OCI-LY3 (cell line): ENCODE results near the gene FOXB2.
"Not testable (repeated sequence)": the region's sequence is repeated elsewhere in the genome, so short reads cannot be mapped to it uniquely, and the experiment has no call there.

Experiments used
- H2AFZ ChIP-seq: fragments of 200-600, 300-600 bp; shearing (Covaris generic); 2 replicates; pipeline ENCODE4 v1.6.0; 2014; ENCODE audit warnings: antibody characterized with exemption, low read depth, low read length
- H3K27ac ChIP-seq: fragments of 200-600, 300-600 bp; sonication (generic); 2 replicates; pipeline ENCODE4 v1.5.1; 2014; ENCODE audit warnings: mild to moderate bottlenecking, low read length, moderate library complexity, mixed read lengths
- H3K27me3 ChIP-seq: fragments of 200-600, 300-600 bp; sonication (generic); 2 replicates; pipeline ENCODE4 v1.6.1; 2014; ENCODE audit warnings: low read depth, low read length, mixed read lengths
- H3K36me3 ChIP-seq: fragments of 200-600, 300-600 bp; sonication (generic); replicated peaks from 2 replicates; pipeline ENCODE3; 2014; ENCODE audit warnings: low read depth, low read length, mixed read lengths
- H3K4me1 ChIP-seq: fragments of 300-600, 200-600 bp; sonication (generic); 2 replicates; pipeline ENCODE4 v1.6.1; 2014; ENCODE audit warnings: low read length, mixed read lengths
- H3K4me2 ChIP-seq: fragments of 200-600, 300-600 bp; sonication (generic); 2 replicates; pipeline ENCODE4 v1.6.1; 2014; ENCODE audit warnings: low read length, mixed read lengths
- H3K4me3 ChIP-seq: fragments of 300-600, 200-600 bp; sonication (generic); 2 replicates; pipeline ENCODE4 v1.5.1; 2014; ENCODE audit warnings: antibody characterized with exemption, mild to moderate bottlenecking, low read length, moderate library complexity
- H3K79me2 ChIP-seq: fragments of 300-600, 200-600 bp; shearing (Covaris generic); 2 replicates; pipeline ENCODE4 v1.6.1; 2014; ENCODE audit warnings: mild to moderate bottlenecking, low read length, mixed read lengths
- H3K9ac ChIP-seq: fragments of 300-600, 200-600 bp; shearing (Covaris generic); 2 replicates; pipeline ENCODE4 v1.6.0; 2014; ENCODE audit warnings: mild to moderate bottlenecking, low read length, moderate library complexity
- H3K9me3 ChIP-seq: fragments of 200-600, 300-600 bp; shearing (Covaris generic); 2 replicates; pipeline ENCODE4 v1.6.1; 2014; ENCODE audit warnings: low read length, mixed read lengths; ENCODE audit not compliant: insufficient read depth
- H4K20me1 ChIP-seq: fragments of 200-600, 300-600 bp; sonication (generic); 2 replicates; pipeline ENCODE4 v1.6.1; 2016; ENCODE audit warnings: low read length, mixed read lengths; ENCODE audit not compliant: insufficient read depth
- EZH2phosphoT487 ChIP-seq: fragments of 200-600 bp; shearing (Covaris generic); IDR thresholded peaks from 2 replicates; pipeline ENCODE4 v1.6.1; 2018; ENCODE audit warnings: antibody characterized with exemption, mixed run types, low read depth
- TF ChIP-seq, protein P1 (sequence below): fragments of 200-600, 300-600 bp; sonication (generic); IDR thresholded peaks from 2 replicates; pipeline ENCODE4 v1.5.1; 2014; ENCODE audit warnings: antibody characterized with exemption, low read length, low read depth

Gene FOXB2

GRCh38 chr9:77019236-77019925, at the start of gene FOXB2:
Gene FOXB2 (plus strand): TSS chr9:77019655. CDS start chr9:77019655, 0 bp downstream.
- H3K4me1 ChIP-seq: no peaks in the 10 kb centered on the region
- no peak within 1 kb of the TSS for H2AFZ ChIP-seq
- H3K36me3 ChIP-seq: no peaks in the 10 kb centered on the region
- no peak within 1 kb of the TSS for H3K4me2 ChIP-seq
- no peaks in the 10 kb centered on the region for H3K9me3 ChIP-seq
- no peaks in the 10 kb centered on the region for H3K79me2 ChIP-seq
- H3K27ac ChIP-seq: no peak within 1 kb of the TSS
- TF ChIP-seq, protein P1, sequence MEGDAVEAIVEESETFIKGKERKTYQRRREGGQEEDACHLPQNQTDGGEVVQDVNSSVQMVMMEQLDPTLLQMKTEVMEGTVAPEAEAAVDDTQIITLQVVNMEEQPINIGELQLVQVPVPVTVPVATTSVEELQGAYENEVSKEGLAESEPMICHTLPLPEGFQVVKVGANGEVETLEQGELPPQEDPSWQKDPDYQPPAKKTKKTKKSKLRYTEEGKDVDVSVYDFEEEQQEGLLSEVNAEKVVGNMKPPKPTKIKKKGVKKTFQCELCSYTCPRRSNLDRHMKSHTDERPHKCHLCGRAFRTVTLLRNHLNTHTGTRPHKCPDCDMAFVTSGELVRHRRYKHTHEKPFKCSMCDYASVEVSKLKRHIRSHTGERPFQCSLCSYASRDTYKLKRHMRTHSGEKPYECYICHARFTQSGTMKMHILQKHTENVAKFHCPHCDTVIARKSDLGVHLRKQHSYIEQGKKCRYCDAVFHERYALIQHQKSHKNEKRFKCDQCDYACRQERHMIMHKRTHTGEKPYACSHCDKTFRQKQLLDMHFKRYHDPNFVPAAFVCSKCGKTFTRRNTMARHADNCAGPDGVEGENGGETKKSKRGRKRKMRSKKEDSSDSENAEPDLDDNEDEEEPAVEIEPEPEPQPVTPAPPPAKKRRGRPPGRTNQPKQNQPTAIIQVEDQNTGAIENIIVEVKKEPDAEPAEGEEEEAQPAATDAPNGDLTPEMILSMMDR: no peak
- no peak for TF ChIP-seq EZH2phosphoT487
- H3K9ac ChIP-seq: no peak within 1 kb of the TSS
- no peaks in the 10 kb centered on the region for H3K27me3 ChIP-seq
- H4K20me1 ChIP-seq: no peaks in the 10 kb centered on the region
- H3K4me3 ChIP-seq: no peak within 1 kb of the TSS

GRCh38 chr9:76969716-76970115, 49.7 kb upstream of the FOXB2 start:
- H3K27me3 ChIP-seq: no peaks in the 10 kb centered on the region

GRCh38 chr9:76978831-76979230, 40.6 kb upstream of the FOXB2 start:
- not testable (repeated sequence) for H4K20me1 ChIP-seq, H3K9me3 ChIP-seq, H3K27ac ChIP-seq, H3K9ac ChIP-seq, H3K4me3 ChIP-seq, H3K27me3 ChIP-seq, H3K36me3 ChIP-seq, H3K4me2 ChIP-seq, H3K4me1 ChIP-seq, H3K79me2 ChIP-seq, H2AFZ ChIP-seq

More at GRCh38 chr9:76969716-76970115, 49.7 kb upstream of the FOXB2 start:
- Histone ChIP-seq H4K20me1 (no peaks in the 10 kb centered on the region), H3K4me1 (no peaks in the 10 kb centered on the region), H3K79me2 (no peaks in the 10 kb centered on the region), H3K9me3 (peaks cover 10% of the 10 kb centered on the region; the same call in 1 of the 2 replicates), H3K4me2 (no peak overlapping the region), H3K36me3 (peaks cover 27% of the 10 kb centered on the region), H3K4me3 (no peak overlapping the region), H2AFZ (no peak overlapping the region), H3K9ac (no peak overlapping the region), H3K27ac (no peak overlapping the region)
- TF ChIP-seq EZH2phosphoT487: no peak
- TF ChIP-seq, protein P1: no peak

- Histone ChIP-seq H3K4me2 (no peak overlapping the region), H3K4me3 (no peak overlapping the region), H3K79me2 (no peaks in the 10 kb centered on the region), H3K36me3 (no peaks in the 10 kb centered on the region), H3K4me1 (peaks cover 15% of the 10 kb centered on the region), H3K9ac (no peak overlapping the region), H3K27ac (no peak overlapping the region), H3K27me3 (no peaks in the 10 kb centered on the region), H2AFZ (no peak overlapping the region), H4K20me1 (no peaks in the 10 kb centered on the region), H3K9me3 (no peaks in the 10 kb centered on the region)
- no peak for TF ChIP-seq EZH2phosphoT487
- TF ChIP-seq, protein P1: no peak
Measured at GRCh38 chr9:76980566-76980965, 38.9 kb upstream of the FOXB2 start.
